Muscle of leg (tissue), 11 donors: ENCODE results near the gene RPS5. TPM values are rescaled to one million over a fixed set of nuclear protein-coding genes. Genes with fewer than 3 reads are reported as not detected.

Experiments
- DNase-seq: peaks from one replicate; pipeline ENCODE4 v3.0.0; 2013
- H3K27ac ChIP-seq: one replicate; pipeline ENCODE4 v1.5.1; 2013; ENCODE audit warnings: mild to moderate bottlenecking, low read length, control low read depth
- H3K27me3 ChIP-seq: one replicate; pipeline ENCODE4 v1.6.1; 2013; ENCODE audit warnings: low read length; ENCODE audit not compliant: control insufficient read depth, insufficient read depth
- H3K36me3 ChIP-seq: one replicate; pipeline ENCODE4 v1.6.1; 2013; ENCODE audit warnings: low read length; ENCODE audit not compliant: control insufficient read depth, insufficient read depth
- H3K4me1 ChIP-seq: one replicate; pipeline ENCODE4 v1.6.1; 2013; ENCODE audit warnings: low read length; ENCODE audit not compliant: control insufficient read depth, insufficient read depth
- H3K4me3 ChIP-seq: one replicate; pipeline ENCODE4 v1.5.1; 2013; ENCODE audit warnings: low read length, control low read depth
- H3K9me3 ChIP-seq: replicated peaks from 2 replicates; pipeline ENCODE4 v1.6.1; 2013; ENCODE audit warnings: low read depth, low read length; ENCODE audit not compliant: control insufficient read depth
- whole genome bisulfite sequencing: methylation state at CpG from one replicate; pipeline ENCODE4 v1.1.5; 2013; ENCODE audit warnings: missing lambda C conversion rate; ENCODE audit not compliant: insufficient coverage; 5-methylcytosine and 5-hydroxymethylcytosine counted together
- polyA plus RNA-seq, 8 donors: library from polyadenylated mRNA; unstranded; fragments of 120-200 nt; gene quantifications; one replicate each; pipeline versions ENCODE4 v1.2.1 to v1.2.3, GENCODE V29; 2013; ENCODE audit warnings: inconsistent platforms in 1 of 8, low replicate concordance in 1 of 8; ENCODE audit not compliant: insufficient read length in 8 of 8, insufficient read depth in 1 of 8
- total RNA-seq: library from RNA; stranded (reverse); fragments of 120-200 nt; gene quantifications from one replicate; pipeline ENCODE4 v1.2.4, GENCODE V29; 2013

Gene RPS5
- total and polyA plus RNA-seq, 9 donors, result 1,523 to 2,401 (median 1,761) TPM

GRCh38 chr19:58395220-58395978 is 8.3 kb downstream of the RPS5 start, which contains the start of gene RNF225:
Gene RNF225, plus strand, starts transcription at chr19:58395656. Its CDS starts 434 bp downstream, at chr19:58396090.
- Histone ChIP-seq H3K4me3 (no peak within 1 kb of the TSS), H3K9me3 (no peaks in the 10 kb centered on the region), H3K27me3 (peaks cover 37% of the 10 kb centered on the region), H3K4me1 (peaks cover 9% of the 10 kb centered on the region), H3K36me3 (peaks cover 47% of the 10 kb centered on the region), H3K27ac (no peak within 1 kb of the TSS)
- peak; percentile 13 for DNase-seq
- whole genome bisulfite sequencing, result 17% methylated on average over 16 of the region's 21 CpGs

- H3K27me3 ChIP-seq, result peaks cover 37% of the 10 kb centered on the region
- H3K4me3 ChIP-seq, result no peak overlapping the region
- peak; percentile 11 for DNase-seq
- H3K9me3 ChIP-seq, result no peaks in the 10 kb centered on the region
- 2% methylated on average over 70 of the region's 75 CpGs for WGBS
- no peak overlapping the region for H3K27ac ChIP-seq
- H3K4me1 ChIP-seq, result peaks cover 15% of the 10 kb centered on the region
- peaks cover 41% of the 10 kb centered on the region for H3K36me3 ChIP-seq
Measured at GRCh38 chr19:58395979-58396627, 9.0 kb downstream of the RPS5 start.

DNA sequence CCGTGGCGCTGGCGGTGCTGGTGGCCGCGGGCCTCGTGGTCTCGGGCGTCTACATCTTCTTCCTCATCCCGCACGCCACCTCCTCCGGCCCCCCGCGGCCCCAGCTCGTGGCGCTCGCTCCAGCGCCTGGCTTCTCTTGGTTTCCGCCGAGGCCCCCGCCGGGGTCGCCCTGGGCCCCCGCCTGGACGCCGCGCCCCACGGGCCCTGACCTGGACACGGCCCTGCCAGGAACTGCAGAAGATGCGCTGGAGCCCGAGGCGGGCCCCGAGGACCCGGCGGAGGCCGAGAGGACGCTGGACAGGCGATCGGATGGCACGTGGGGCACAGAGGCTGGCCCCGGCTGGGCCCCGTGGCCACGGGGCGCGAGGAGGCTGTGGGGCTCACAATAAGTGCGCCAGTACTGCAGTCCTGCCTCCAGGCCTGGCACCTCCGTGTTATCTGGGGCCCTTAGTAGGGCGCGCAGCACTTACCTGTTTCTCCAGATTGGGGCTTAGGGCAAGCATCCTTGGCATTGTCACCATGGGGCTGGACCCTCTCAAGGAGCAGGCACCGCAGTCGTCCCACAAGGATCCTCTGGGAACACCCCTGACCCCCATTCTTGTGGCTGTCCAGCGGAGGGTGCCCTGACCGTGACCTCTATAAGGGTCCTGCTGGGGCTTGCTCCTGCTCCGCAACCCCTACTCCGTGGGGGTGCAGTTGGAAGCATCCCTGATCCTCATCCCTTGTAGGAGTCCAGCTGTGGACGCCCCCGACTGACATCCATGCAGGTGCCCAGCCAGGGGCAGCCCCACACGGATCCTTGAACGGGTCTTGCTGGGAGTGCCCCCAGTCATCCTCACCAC is 9.8 kb downstream of the RPS5 start:
- peaks cover 33% of the 10 kb centered on the region for H3K36me3 ChIP-seq
- H3K4me1 ChIP-seq, result peaks cover 20% of the 10 kb centered on the region
- DNase-seq, result no peak
- WGBS, result 21% methylated on average over 58 of the region's 58 CpGs
- H3K27ac ChIP-seq, result no peak overlapping the region
- no peaks in the 10 kb centered on the region for H3K9me3 ChIP-seq
- H3K4me3 ChIP-seq, result no peak overlapping the region
- H3K27me3 ChIP-seq, result peaks cover 37% of the 10 kb centered on the region

- H3K27me3 ChIP-seq, result peaks cover 37% of the 10 kb centered on the region
- WGBS, result 56% methylated on average over 4 of the region's 7 CpGs
- H3K9me3 ChIP-seq, result no peaks in the 10 kb centered on the region
- H3K36me3 ChIP-seq, result peaks cover 28% of the 10 kb centered on the region
- peaks cover 23% of the 10 kb centered on the region for H3K4me1 ChIP-seq
- H3K4me3 ChIP-seq, result no peak overlapping the region
- no peak overlapping the region for H3K27ac ChIP-seq
- peak; percentile 10 for DNase-seq
Measured at GRCh38 chr19:58397533-58398037, 10.5 kb downstream of the RPS5 start.

DNA sequence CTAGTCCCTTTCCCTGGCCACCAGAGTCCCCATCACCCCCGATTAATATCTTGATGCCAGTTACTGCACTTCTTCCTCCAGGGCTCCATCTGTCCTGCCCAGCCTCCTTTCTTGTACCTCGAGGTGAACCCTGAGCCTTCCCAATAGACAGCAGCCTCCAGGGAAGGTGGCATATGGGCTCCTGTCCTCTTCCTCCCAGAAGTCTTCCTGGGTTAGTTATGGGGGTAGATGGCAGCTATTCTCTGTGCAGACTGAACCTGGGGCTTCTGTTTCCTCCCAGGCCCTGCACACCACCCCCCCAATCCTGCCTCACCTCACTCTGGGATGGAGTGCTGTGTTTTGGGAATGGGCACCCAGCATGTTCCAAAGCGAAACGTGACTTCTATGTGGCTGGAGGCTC is 11.0 kb downstream of the RPS5 start:
- Histone ChIP-seq H3K9me3 (no peaks in the 10 kb centered on the region), H3K27me3 (peaks cover 37% of the 10 kb centered on the region), H3K4me1 (peaks cover 23% of the 10 kb centered on the region), H3K27ac (no peak overlapping the region), H3K4me3 (no peak overlapping the region), H3K36me3 (peaks cover 23% of the 10 kb centered on the region)
- no CpG with 5 or more reads among the region's 4 CpGs for WGBS
- DNase-seq, result no peak

DNA sequence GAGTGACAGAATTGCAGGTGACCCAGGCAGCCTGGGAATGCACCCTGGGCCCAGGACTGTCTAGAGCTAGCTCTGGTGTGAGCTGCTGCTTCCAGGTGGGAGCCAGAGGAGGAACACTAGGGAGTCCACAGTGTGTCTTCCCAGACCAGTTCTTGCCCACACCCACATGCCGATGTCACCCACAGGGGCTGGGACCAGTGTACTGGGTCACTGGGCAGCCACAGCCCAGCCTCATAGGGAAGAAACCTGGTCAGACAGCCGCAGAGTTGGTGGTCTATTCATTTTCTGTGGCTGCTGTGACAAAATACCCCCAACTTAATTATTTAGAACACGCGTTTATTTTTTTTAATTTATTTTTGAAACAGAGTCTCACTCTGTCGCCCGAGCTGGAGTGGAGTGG is 11.5 kb downstream of the RPS5 start:
- no peak for DNase-seq
- Histone ChIP-seq H3K27ac (no peak overlapping the region), H3K9me3 (no peaks in the 10 kb centered on the region), H3K4me3 (no peak overlapping the region), H3K27me3 (peaks cover 35% of the 10 kb centered on the region), H3K4me1 (peaks cover 23% of the 10 kb centered on the region), H3K36me3 (peaks cover 18% of the 10 kb centered on the region)
- 90% methylated on average over 2 of the region's 6 CpGs for WGBS

DNA sequence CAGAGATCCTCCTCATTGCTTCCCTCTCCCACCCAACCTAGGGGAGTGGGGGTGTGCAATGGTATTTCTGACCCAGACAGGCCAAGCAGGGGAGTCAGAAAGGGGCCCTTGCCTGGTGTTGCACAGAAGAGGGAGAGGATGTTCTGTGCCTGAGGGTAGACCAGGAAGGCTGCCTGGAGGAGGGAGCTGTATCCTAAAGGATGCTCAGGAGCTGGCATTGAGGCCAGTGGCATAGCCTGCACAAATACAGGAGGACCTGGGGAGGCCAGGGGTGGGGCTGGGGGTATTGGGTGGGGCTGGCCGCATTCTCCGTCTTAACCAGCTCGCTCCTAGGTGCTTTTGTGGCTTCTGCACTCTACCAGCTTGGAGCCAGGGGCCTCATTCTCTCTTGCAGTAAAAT is 12.8 kb downstream of the RPS5 start:
- DNase-seq, result peak; percentile 7
- Histone ChIP-seq H3K4me3 (no peak overlapping the region), H3K36me3 (peaks cover 5% of the 10 kb centered on the region), H3K4me1 (peaks cover 23% of the 10 kb centered on the region), H3K27me3 (peaks cover 29% of the 10 kb centered on the region), H3K27ac (no peak overlapping the region), H3K9me3 (no peaks in the 10 kb centered on the region)
- WGBS, result 80% methylated on average over 1 of the region's 3 CpGs

- DNase-seq, result peak; percentile 28
- Histone ChIP-seq H3K27ac (no peak overlapping the region), H3K36me3 (no peaks in the 10 kb centered on the region), H3K4me1 (peaks cover 23% of the 10 kb centered on the region), H3K27me3 (peaks cover 24% of the 10 kb centered on the region), H3K9me3 (no peaks in the 10 kb centered on the region), H3K4me3 (peak overlapping the region; percentile 60)
- 50% methylated on average over 15 of the region's 18 CpGs for WGBS
Measured at GRCh38 chr19:58400316-58400915, 13.3 kb downstream of the RPS5 start.

DNA sequence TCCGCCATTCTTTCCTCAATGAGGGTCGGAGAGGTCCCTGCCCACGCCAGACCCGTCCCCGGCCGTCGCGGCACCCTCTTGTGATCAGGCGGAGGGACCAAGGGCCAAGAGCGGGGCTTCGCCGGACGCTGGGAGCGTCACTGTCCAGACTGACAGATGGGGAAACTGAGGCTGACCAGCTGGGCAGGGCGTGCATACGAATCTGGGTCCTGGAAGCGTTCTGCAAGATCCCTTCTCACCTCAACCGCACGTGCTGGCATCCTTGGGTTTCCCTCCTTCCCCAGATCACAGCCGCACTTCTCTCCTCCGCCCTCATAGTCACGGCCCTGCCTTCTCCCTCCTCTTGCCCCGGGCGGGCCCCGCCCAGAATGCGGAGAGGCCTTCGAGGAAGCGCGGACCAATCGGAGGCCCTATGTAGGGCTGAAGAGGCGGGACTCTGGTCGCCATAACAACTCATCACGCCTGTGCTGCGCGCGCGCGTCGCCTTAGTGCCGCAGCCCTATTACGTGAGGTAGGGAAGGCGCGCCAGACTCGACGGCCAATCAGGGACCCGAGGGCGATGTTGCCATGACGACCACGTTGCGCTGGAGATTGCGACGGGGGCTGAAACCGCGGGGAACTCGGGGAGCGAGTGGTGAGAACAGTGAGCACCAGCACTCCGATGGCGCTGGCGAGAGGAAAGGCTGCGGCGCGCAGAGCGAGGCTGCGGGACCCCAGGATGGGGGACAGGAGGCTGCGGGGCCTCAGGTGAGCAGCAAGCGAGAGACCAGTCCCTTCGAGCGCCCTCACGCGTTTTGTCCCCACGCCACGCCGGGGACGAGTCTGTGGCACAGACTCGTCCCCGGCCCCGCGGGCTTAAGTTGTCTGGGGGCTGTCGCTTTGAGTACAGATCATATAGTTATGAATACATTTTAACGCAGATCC is 14.1 kb downstream of the RPS5 start:
- H3K9me3 ChIP-seq, result no peaks in the 10 kb centered on the region
- H3K27me3 ChIP-seq, result peaks cover 16% of the 10 kb centered on the region
- WGBS, result 2% methylated on average over 65 of the region's 80 CpGs
- peak overlapping the region; percentile 88 for H3K27ac ChIP-seq
- H3K4me1 ChIP-seq, result peaks cover 18% of the 10 kb centered on the region
- peak; percentile 100 for DNase-seq
- no peaks in the 10 kb centered on the region for H3K36me3 ChIP-seq
- peak overlapping the region; percentile 69 for H3K4me3 ChIP-seq
